A549 treated with AZD9567 at 1 μM for 4 hours (cell line): ENCODE data around the gene ZNF254. TPM values are rescaled to one million over a fixed set of nuclear protein-coding genes. Genes with fewer than 3 reads are reported as not detected.

Experiments
- total RNA-seq: library from RNA; stranded (reverse); fragments of 200-300 nt; extraction: Qiagen RNA extraction; gene quantifications from 5 replicates; pipeline ENCODE4 v1.2.3, GENCODE V29; 2022; ENCODE audit not compliant: insufficient read depth

ZNF254 gene
- 6.7 to 8.8 TPM (median 7.7 TPM) in 5 replicates for total RNA-seq

GRCh38 chr19:24086974-24087595 is at the start of gene ZNF254:
ZNF254 (plus strand) TSS chr19:24087187; CDS start chr19:24087308, 121 bp downstream.

Other genes starting within 250 kb of the ZNF254 start
- gene ZNF726, start 172.3 kb upstream of the ZNF254 start, total RNA-seq: 0.41 to 1.1 TPM (median 0.52 TPM) in 5 replicates